Esophagus (tissue), 2 donors: ENCODE data around the gene RFTN2. TPM values are rescaled to one million over a fixed set of nuclear protein-coding genes. Genes with fewer than 3 reads are reported as not detected.
"Not testable (repeated sequence)": the region's sequence is repeated elsewhere in the genome, so short reads cannot be mapped to it uniquely, and the experiment has no call there.

Experiments
- H3K27ac ChIP-seq, 2 donors: one replicate each; pipeline ENCODE4 v1.5.1; 2013; ENCODE audit warnings: low read depth in 2 of 2, mild to moderate bottlenecking in 2 of 2, inconsistent platforms in 1 of 2, low read length in 1 of 2, moderate library complexity in 1 of 2
- H3K27me3 ChIP-seq, 2 donors: one replicate each; pipeline ENCODE4 v1.6.1; 2013; ENCODE audit warnings: low read length in 2 of 2, control low read depth in 1 of 2, mild to moderate bottlenecking in 1 of 2; ENCODE audit not compliant: insufficient read depth in 2 of 2, control insufficient read depth in 1 of 2
- H3K36me3 ChIP-seq, 2 donors: one replicate each; pipeline ENCODE4 v1.6.1; 2013; ENCODE audit warnings: low read length in 1 of 2; ENCODE audit not compliant: control insufficient read depth in 2 of 2, insufficient read depth in 2 of 2
- H3K4me1 ChIP-seq, 2 donors: one replicate each; pipeline ENCODE4 v1.6.1; 2013; ENCODE audit warnings: low read length in 1 of 2; ENCODE audit not compliant: control insufficient read depth in 2 of 2, insufficient read depth in 2 of 2
- H3K4me3 ChIP-seq, 2 donors: one replicate each; pipeline ENCODE4 v1.5.1; 2013; ENCODE audit warnings: low read length in 2 of 2, mild to moderate bottlenecking in 2 of 2, low read depth in 1 of 2, moderate library complexity in 1 of 2
- H3K9me3 ChIP-seq, 2 donors: one replicate each; pipeline ENCODE4 v1.6.1; 2013; ENCODE audit warnings: mild to moderate bottlenecking in 2 of 2, low read depth in 1 of 2, low read length in 1 of 2, moderate library complexity in 1 of 2; ENCODE audit not compliant: control insufficient read depth in 2 of 2, insufficient read depth in 1 of 2
- WGBS, 2 donors: extraction: QIAGEN DNeasy Blood & Tissue Kit; methylation state at CpG; one replicate each; pipeline ENCODE4 v1.1.7; 2013; 5-methylcytosine and 5-hydroxymethylcytosine counted together
- polyA plus RNA-seq, 2 donors: library from polyadenylated mRNA; stranded (reverse); fragments of 200-250 nt; gene quantifications; one replicate each; pipeline ENCODE4 v1.2.3, GENCODE V29; 2013
- donor health status: healthy with polysubstance abuse.
- donor health status: Bipolar disorder and iron deficiency.

The RFTN2 gene
- polyA plus RNA-seq, 2 donors, result 0.24 to 0.38 TPM

- Histone ChIP-seq H3K4me1 (no peaks in the 10 kb centered on the region), H3K36me3 (no peaks in the 10 kb centered on the region), H3K27me3 (no peaks in the 10 kb centered on the region), H3K4me3 (no peak overlapping the region), H3K27ac (no peak overlapping the region), H3K9me3 (no peaks in the 10 kb centered on the region)
- 71 to 75% methylated on average over 3 of the region's 3 CpGs for WGBS, 2 donors
Observed at GRCh38 chr2:197661626-197662025, 13.8 kb downstream of the RFTN2 start.

GRCh38 chr2:197657562-197657961 is 17.8 kb downstream of the RFTN2 start:
- H3K27me3 ChIP-seq, result no peaks in the 10 kb centered on the region
- H3K9me3 ChIP-seq, result no peaks in the 10 kb centered on the region
- H3K4me1 ChIP-seq, result no peaks in the 10 kb centered on the region
- no peaks in the 10 kb centered on the region for H3K36me3 ChIP-seq
- no peak overlapping the region for H3K27ac ChIP-seq
- H3K4me3 ChIP-seq, result no peak overlapping the region

GRCh38 chr2:197647961-197648690 is 27.3 kb downstream of the RFTN2 start:
- no peaks in the 10 kb centered on the region for H3K4me1 ChIP-seq
- no peaks in the 10 kb centered on the region for H3K9me3 ChIP-seq
- WGBS, 2 donors, result 72 to 74% methylated on average over 3 of the region's 3 CpGs
- H3K36me3 ChIP-seq, result no peaks in the 10 kb centered on the region
- H3K27me3 ChIP-seq, result no peaks in the 10 kb centered on the region
- no peak overlapping the region for H3K4me3 ChIP-seq
- H3K27ac ChIP-seq, result no peak overlapping the region

DNA sequence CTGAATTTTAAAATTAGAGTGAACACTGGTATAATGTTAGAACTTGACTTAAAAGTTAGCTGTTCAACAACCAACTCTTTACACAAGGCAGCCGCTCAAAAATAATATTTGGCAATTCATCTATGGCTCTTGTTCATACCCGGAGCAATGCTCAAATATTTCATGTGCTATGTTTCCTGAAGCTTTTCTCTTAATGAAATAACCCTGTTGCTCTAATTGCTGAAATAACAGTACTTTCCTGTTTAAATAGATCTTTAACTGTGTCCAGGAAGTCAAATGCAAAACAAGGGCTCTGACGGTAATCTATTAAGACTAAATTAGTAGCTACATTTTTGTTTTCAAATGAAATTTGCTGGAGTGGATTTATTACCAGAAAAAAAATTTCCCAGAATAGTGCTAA is 33.7 kb downstream of the RFTN2 start:
- H3K27ac ChIP-seq, result no peak overlapping the region
- H3K9me3 ChIP-seq, result no peaks in the 10 kb centered on the region
- 79 to 85% methylated on average over 3 of the region's 3 CpGs for WGBS, 2 donors
- no peaks in the 10 kb centered on the region for H3K4me1 ChIP-seq
- H3K36me3 ChIP-seq, result no peaks in the 10 kb centered on the region
- H3K4me3 ChIP-seq, result no peak overlapping the region
- no peaks in the 10 kb centered on the region for H3K27me3 ChIP-seq

GRCh38 chr2:197640571-197641122 is 34.7 kb downstream of the RFTN2 start:
- H3K4me3 ChIP-seq, H3K9me3 ChIP-seq, H3K27ac ChIP-seq, H3K4me1 ChIP-seq, H3K36me3 ChIP-seq, H3K27me3 ChIP-seq: not testable (repeated sequence)
- WGBS, 2 donors, result 85 to 87% methylated on average over 11 to 12 of the region's 19 CpGs

DNA sequence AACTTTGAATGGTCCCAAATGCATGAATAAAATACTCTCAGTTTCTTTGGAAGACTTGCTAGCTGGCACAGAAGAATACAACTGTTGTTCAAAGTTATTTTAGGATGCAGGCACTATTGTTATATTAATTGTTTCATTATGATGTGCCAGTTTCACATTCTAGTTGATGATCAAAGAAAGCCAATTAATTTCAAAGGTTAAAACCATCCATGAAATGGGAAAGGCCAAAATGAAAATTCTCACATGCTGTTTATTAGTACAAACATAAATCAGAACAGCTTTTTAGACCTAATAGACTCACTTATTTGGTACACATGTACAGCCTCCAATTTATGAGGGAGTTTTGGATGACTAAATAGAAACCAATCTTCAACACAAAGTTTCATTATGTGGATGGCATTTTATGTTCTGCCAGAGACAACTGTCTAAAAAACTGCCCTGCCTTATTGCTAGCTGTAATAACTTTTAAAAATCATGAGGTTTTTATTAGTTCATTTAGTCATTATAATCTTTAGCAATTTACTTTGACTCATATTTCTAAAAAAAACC is 42.2 kb downstream of the RFTN2 start:
- Histone ChIP-seq H3K4me3 (no peak overlapping the region), H3K27me3 (no peaks in the 10 kb centered on the region), H3K27ac (no peak overlapping the region), H3K9me3 (no peaks in the 10 kb centered on the region), H3K36me3 (no peaks in the 10 kb centered on the region), H3K4me1 (no peaks in the 10 kb centered on the region)

DNA sequence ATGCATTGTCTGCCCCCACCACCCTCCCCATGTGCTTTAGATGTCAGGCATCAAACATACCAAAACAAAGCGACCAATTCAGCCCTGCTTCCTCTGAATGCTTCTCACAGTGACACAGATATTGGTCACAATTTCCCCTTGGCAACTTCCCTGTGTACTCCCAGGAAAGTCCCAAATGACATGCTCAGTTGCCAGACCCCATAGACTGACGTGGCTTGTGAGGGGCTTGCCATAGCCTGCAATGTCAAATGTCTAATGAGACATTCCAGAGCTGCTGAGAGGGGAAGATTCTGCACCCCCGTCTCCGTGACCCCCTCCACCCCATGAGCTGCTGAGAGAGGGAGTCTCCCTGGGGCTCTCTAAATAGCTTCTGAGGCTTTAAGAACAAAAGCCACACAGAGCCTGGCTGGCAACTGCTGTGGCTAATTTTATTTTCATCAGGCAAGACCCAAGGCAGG is 47.3 kb downstream of the RFTN2 start:
- WGBS, 2 donors, result 21 to 38% methylated on average over 4 of the region's 4 CpGs
- Histone ChIP-seq H3K36me3 (no peaks in the 10 kb centered on the region), H3K9me3 (no peaks in the 10 kb centered on the region), H3K4me3 (no peak overlapping the region), H3K4me1 (no peaks in the 10 kb centered on the region), H3K27ac (no peak overlapping the region), H3K27me3 (no peaks in the 10 kb centered on the region)

GRCh38 chr2:197626965-197627625 is 48.3 kb downstream of the RFTN2 start:
- H3K9me3 ChIP-seq, result no peaks in the 10 kb centered on the region
- H3K4me3 ChIP-seq, result no peak overlapping the region
- no peaks in the 10 kb centered on the region for H3K36me3 ChIP-seq
- no peaks in the 10 kb centered on the region for H3K27me3 ChIP-seq
- H3K27ac ChIP-seq, result no peak overlapping the region
- no peaks in the 10 kb centered on the region for H3K4me1 ChIP-seq
- WGBS, 2 donors, result 86 to 91% methylated on average over 7 of the region's 7 CpGs

- Histone ChIP-seq H3K27me3 (no peaks in the 10 kb centered on the region), H3K4me1 (no peaks in the 10 kb centered on the region), H3K4me3 (no peak overlapping the region), H3K36me3 (no peaks in the 10 kb centered on the region), H3K27ac (no peak overlapping the region), H3K9me3 (no peaks in the 10 kb centered on the region)
- WGBS, 2 donors, result 68 to 75% methylated on average over 1 of the region's 1 CpG
Observed at GRCh38 chr2:197620133-197620532, 55.3 kb downstream of the RFTN2 start.
